K562 (cell line): ENCODE measurements around the gene MROH8. TPM values are rescaled to one million over a fixed set of nuclear protein-coding genes. Genes with fewer than 3 reads are reported as not detected.

Experiments
- ADNP ChIP-seq: fragments of 200-800 bp; sonication (Bioruptor generic); IDR thresholded peaks from 2 replicates; pipeline ENCODE4 v1.6.1; 2016; ENCODE audit warnings: missing genetic modification characterization, missing compliant biosample characterization
- AFF4 ChIP-seq: sonication (generic); formaldehyde crosslinking; IDR thresholded peaks from 2 replicates; pipeline ENCODE4 v1.8.0; 2023; ENCODE audit warnings: mild to moderate bottlenecking, missing genetic modification reagents
- CBX1 ChIP-seq: sonication (generic); IDR thresholded peaks from 2 replicates; pipeline ENCODE4 v1.6.1; 2016; ENCODE audit warnings: antibody characterized with exemption, low read depth, mild to moderate bottlenecking
- CEBPB ChIP-seq: fragments of 450-650 bp; IDR thresholded peaks from 2 replicates; pipeline ENCODE4 v1.6.1; 2016; ENCODE audit warnings: missing genetic modification characterization, missing compliant biosample characterization
- DIDO1 ChIP-seq: fragments of 450-650 bp; IDR thresholded peaks from 2 replicates; pipeline ENCODE4 v1.6.1; 2016; ENCODE audit warnings: low read depth, missing biosample characterization, missing genetic modification characterization
- E2F3 ChIP-seq: fragments of 250-450 bp; sonication (Bioruptor Pico); IDR thresholded peaks from 2 replicates; pipeline ENCODE4 v1.4.0; 2020; ENCODE audit warnings: mild to moderate bottlenecking
- FOXP1 ChIP-seq: sonication (generic); formaldehyde crosslinking; IDR thresholded peaks from 2 replicates; pipeline ENCODE4 v1.8.0; 2022; ENCODE audit warnings: mild to moderate bottlenecking, missing genetic modification reagents
- HMGXB4 ChIP-seq: sonication (generic); formaldehyde crosslinking; IDR thresholded peaks from 2 replicates; pipeline ENCODE4 v1.8.1; 2023; ENCODE audit warnings: mild to moderate bottlenecking, missing genetic modification reagents
- ILF3 ChIP-seq: fragments of 450-650 bp; IDR thresholded peaks from 2 replicates; pipeline ENCODE4 v1.6.1; 2018; ENCODE audit warnings: antibody characterized with exemption, mild to moderate bottlenecking, moderate library complexity, borderline replicate concordance
- IRF2 ChIP-seq: sonication (generic); formaldehyde crosslinking; IDR thresholded peaks from 2 replicates; pipeline ENCODE4 v1.8.1; 2022; ENCODE audit warnings: mild to moderate bottlenecking, missing genetic modification reagents
- MCM3 ChIP-seq: fragments of 450-650 bp; IDR thresholded peaks from 2 replicates; pipeline ENCODE4 v1.6.1; 2016
- MEIS2 ChIP-seq: fragments of 450-650 bp; IDR thresholded peaks from 2 replicates; pipeline ENCODE4 v1.6.1; 2014; ENCODE audit warnings: mild to moderate bottlenecking; ENCODE audit not compliant: partially characterized antibody
- MXI1 ChIP-seq: IDR thresholded peaks from 2 replicates; pipeline ENCODE4 v1.6.1; 2011; ENCODE audit warnings: low read depth, mild to moderate bottlenecking, improper control_type of control experiment, low read length
- NFE2L1 ChIP-seq: fragments of 450-650 bp; IDR thresholded peaks from 2 replicates; pipeline ENCODE4 v1.6.1; 2016; ENCODE audit warnings: missing genetic modification characterization, low read depth, mild to moderate bottlenecking, missing compliant biosample characterization, moderate library complexity, borderline replicate concordance
- PML ChIP-seq: IDR thresholded peaks from 2 replicates; pipeline ENCODE4 v1.6.1; 2012; ENCODE audit warnings: low read length, inconsistent platforms
- POLR2AphosphoS5 ChIP-seq: IDR thresholded peaks from 2 replicates; pipeline ENCODE4 v1.6.1; 2011; ENCODE audit warnings: mild to moderate bottlenecking, low read depth, low read length, moderate library complexity; ENCODE audit not compliant: control insufficient read depth, insufficient read depth
- RBM39 ChIP-seq: fragments of 200-400 bp; formaldehyde crosslinking; optimal IDR thresholded peaks from 2 replicates; pipeline ENCODE3; 2018; ENCODE audit warnings: low read depth, low read length
- RFX5 ChIP-seq: IDR thresholded peaks from 2 replicates; pipeline ENCODE4 v1.6.1; 2011; ENCODE audit warnings: low read depth, mild to moderate bottlenecking, improper control_type of control experiment, low read length
- SRSF1 ChIP-seq: fragments of 200-400 bp; formaldehyde crosslinking; IDR thresholded peaks from 2 replicates; pipeline ENCODE4 v1.6.1; 2017; ENCODE audit warnings: mild to moderate bottlenecking, low read depth, low read length, moderate library complexity
- TCFL5 ChIP-seq: fragments of 250-450 bp; sonication (Bioruptor Pico); conservative IDR thresholded peaks from 2 replicates; pipeline ENCODE4 v1.6.1; 2021; ENCODE audit warnings: mild to moderate bottlenecking, moderate library complexity, matching md5 sums
- ZNF24 ChIP-seq: fragments of 450-650 bp; IDR thresholded peaks from 2 replicates; pipeline ENCODE4 v1.6.1; 2016
- ZNF277 ChIP-seq: fragments of 250-450 bp; sonication (Bioruptor Pico); IDR thresholded peaks from 2 replicates; pipeline ENCODE4 v1.8.0; 2022; ENCODE audit warnings: inconsistent platforms, mild to moderate bottlenecking, moderate library complexity, borderline replicate concordance
- polyA plus RNA-seq, 8 experiments: library from polyadenylated mRNA; depleted of rRNA in 4 of 8; stranded (reverse) in 5 of 8; unstranded in 3 of 8; fragments of >200 nt; fragmentation: Nextera tagmentation in 2 of 8; fragmentation: Illumina TruSeq in 1 of 8; extraction: Ambion mirVana in 2 of 8; extraction: Trizol in 1 of 8; gene quantifications; 2 replicates each; pipeline versions ENCODE4 v1.2.1 to v1.2.3, GENCODE V29; 2011 to 2014; ENCODE audit warnings: inconsistent platforms in 1 of 8, missing spikeins in 1 of 8
- total RNA-seq, 7 experiments: library from RNA; depleted of rRNA in 6 of 7; stranded (reverse); fragments of >200 nt in 6 of 7; fragmentation: Illumina TruSeq in 2 of 7; extraction: Trizol in 2 of 7; gene quantifications; 2 replicates each; pipeline versions ENCODE4 v1.2.1 to v1.2.3, GENCODE V29; 2011 to 2021; ENCODE audit warnings: low replicate concordance in 1 of 7

Gene MROH8
- total and polyA plus RNA-seq, 9 of the 15 experiments (the other 6 are each of a cell fraction or from before 2014, with no cell fraction given): 0.21 to 1.5 (median 0.78) TPM

- TF ChIP-seq AFF4 (peak; percentile 96), DIDO1 (tag) (peak; percentile 96), MEIS2 (peak; percentile 57), RBM39 (peak; percentile 40), POLR2AphosphoS5 (peak; percentile 75), ZNF277 (CRISPR knock-in tag) (no peak), E2F3 (peak; percentile 100), TCFL5 (no peak), MCM3 (no peak), ZNF24 (no peak; the same call in 1 of the 2 replicates), FOXP1 (CRISPR knock-in tag) (peak; percentile 81; the same call in 1 of the 2 replicates), IRF2 (CRISPR knock-in tag) (no peak), HMGXB4 (no peak; the same call in 1 of the 2 replicates), ADNP (tag) (no peak), RFX5 (no peak), MXI1 (0 out of 2 replicates have a peak, but pooled peaks have one; percentile 30), NFE2L1 (tag) (no peak), CBX1 (peak; percentile 74; the same call in 1 of the 2 replicates), SRSF1 (no peak), CEBPB (tag) (peak; percentile 57), ILF3 (no peak), PML (peak; percentile 68)
Observed at GRCh38 chr20:37095599-37096414, 83.5 kb downstream of the MROH8 start, which contains the start of gene RBL1 (continued).
